B cell (primary cell): ENCODE measurements around the gene USP48. TPM values are rescaled to one million over a fixed set of nuclear protein-coding genes. Genes with fewer than 3 reads are reported as not detected.

Experiments used
- ATAC-seq: fragments of 200-7000 bp; cut with Tn5 transposase; one replicate; pipeline ENCODE4 v1.10.0; 2021; ENCODE audit warnings: low read depth, mild to moderate bottlenecking, moderate number of reproducible peaks, moderate library complexity
- CTCF ChIA-PET: fragments of 350-600 bp; sonication (Branson Sonifier 250); formaldehyde crosslinking; loops from one replicate; lab custom pipeline; 2021; ENCODE audit warnings: antibody characterized with exemption, inconsistent platforms; lab: Charles Lee
- POLR2A ChIA-PET: fragments of 350-600 bp; sonication (Branson Sonifier 250); formaldehyde crosslinking; loops from one replicate; lab custom pipeline; 2021; ENCODE audit warnings: antibody characterized with exemption; lab: Charles Lee
- DNase-seq: peaks from one replicate; pipeline ENCODE4 v3.0.0; 2013
- H2AFZ ChIP-seq: 2 replicates; pipeline ENCODE4 v1.6.1; 2012; ENCODE audit warnings: mild to moderate bottlenecking, low read depth, low read length; ENCODE audit not compliant: insufficient read depth, poor library complexity, severe bottlenecking
- H3K27ac ChIP-seq, 2 donors: 1 replicate in 1 of 2; 2 replicates in 1 of 2; pipeline ENCODE4 v1.5.1; 2012 to 2013; ENCODE audit warnings: low read length in 2 of 2, mild to moderate bottlenecking in 2 of 2, moderate library complexity in 1 of 2
- H3K27me3 ChIP-seq, 4 experiments: fragments of 200-600 bp in 1 of 4; sonication (generic) in 1 of 4; replicated peaks in 1 of 4; 1 replicate in 2 of 4; 2 replicates in 2 of 4; pipeline versions ENCODE4 v1.6.1 to v1.7.0; 2013 to 2016; ENCODE audit warnings: low read length in 3 of 4, mild to moderate bottlenecking in 2 of 4, mixed read lengths in 1 of 4, moderate library complexity in 1 of 4; ENCODE audit not compliant: insufficient read depth in 4 of 4, control insufficient read depth in 3 of 4; ENCODE audit errors: control extremely low read depth in 1 of 4
- H3K36me3 ChIP-seq, 2 experiments: replicated peaks in 1 of 2; 1 replicate in 1 of 2; 2 replicates in 1 of 2; pipeline versions ENCODE4 v1.6.1 to v1.7.1; 2013; ENCODE audit warnings: low read length in 1 of 2; ENCODE audit not compliant: insufficient read depth in 2 of 2, control insufficient read depth in 1 of 2; ENCODE audit errors: control extremely low read depth in 1 of 2, extremely low read depth in 1 of 2
- H3K4me1 ChIP-seq, 2 donors: fragments of 200-600 bp in 1 of 2; sonication (generic) in 1 of 2; 1 replicate in 1 of 2; 2 replicates in 1 of 2; pipeline versions ENCODE4 v1.5.1 to v1.6.1; 2013 to 2017; ENCODE audit warnings: low read length in 2 of 2; ENCODE audit not compliant: control insufficient read depth in 2 of 2, insufficient read depth in 2 of 2
- H3K4me2 ChIP-seq: replicated peaks from 2 replicates; pipeline ENCODE3; 2012; ENCODE audit warnings: mild to moderate bottlenecking, low read depth, low read length; ENCODE audit not compliant: poor library complexity, severe bottlenecking
- H3K4me3 ChIP-seq, 5 experiments: fragments of 200-600 bp in 1 of 5; sonication (generic) in 1 of 5; 1 replicate in 3 of 5; 2 replicates in 2 of 5; pipeline versions ENCODE4 v1.5.1 to v1.7.0; 2011 to 2016; ENCODE audit warnings: low read length in 4 of 5, mild to moderate bottlenecking in 4 of 5, low read depth in 2 of 5, control low read depth in 1 of 5, moderate library complexity in 1 of 5; ENCODE audit not compliant: insufficient read depth in 1 of 5; ENCODE audit errors: control extremely low read depth in 1 of 5, extremely low read depth in 1 of 5
- H3K79me2 ChIP-seq: fragments of 200-600 bp; sonication (generic); one replicate; pipeline ENCODE4 v1.6.0; 2016; ENCODE audit warnings: low read length; ENCODE audit not compliant: control insufficient read depth, insufficient read depth
- H3K9ac ChIP-seq: fragments of 200-600 bp; sonication (generic); 2 replicates; pipeline ENCODE4 v1.6.1; 2017; ENCODE audit warnings: mild to moderate bottlenecking, low read length, moderate library complexity
- H3K9me3 ChIP-seq, 3 donors: one replicate each; pipeline versions ENCODE4 v1.6.1 to v1.7.1; 2013; ENCODE audit warnings: low read length in 2 of 3; ENCODE audit not compliant: control insufficient read depth in 2 of 3, insufficient read depth in 1 of 3; ENCODE audit errors: control extremely low read depth in 1 of 3
- H4K20me1 ChIP-seq: 2 replicates; pipeline ENCODE4 v1.6.0; 2012; ENCODE audit warnings: mild to moderate bottlenecking, low read length; ENCODE audit not compliant: insufficient read depth, control insufficient read depth, poor library complexity, severe bottlenecking
- H3K27ac Mint-ChIP-seq: one replicate; pipeline ENCODE4 v1.8.0; 2021; ENCODE audit warnings: mixed read lengths
- H3K27me3 Mint-ChIP-seq: one replicate; pipeline ENCODE4 v1.8.0; 2021; ENCODE audit warnings: mixed read lengths
- H3K4me1 Mint-ChIP-seq: one replicate; pipeline ENCODE4 v1.8.0; 2021; ENCODE audit warnings: mixed read lengths
- H3K4me3 Mint-ChIP-seq: one replicate; pipeline ENCODE4 v1.8.0; 2021; ENCODE audit warnings: mixed read lengths
- H3K9me3 Mint-ChIP-seq: one replicate; pipeline ENCODE4 v1.8.0; 2022; ENCODE audit warnings: mixed read lengths; ENCODE audit not compliant: insufficient read depth
- EZH2 ChIP-seq: IDR thresholded peaks from 2 replicates; pipeline ENCODE4 v1.6.1; 2012; ENCODE audit warnings: borderline replicate concordance, low read depth, mild to moderate bottlenecking, moderate library complexity, low read length; ENCODE audit not compliant: insufficient read depth, poor library complexity, severe bottlenecking
- WGBS: methylation state at CpG from one replicate; pipeline ENCODE4 v1.1.5; 2013; ENCODE audit warnings: missing lambda C conversion rate; ENCODE audit not compliant: insufficient coverage; 5-methylcytosine and 5-hydroxymethylcytosine counted together
- intact Hi-C: fragments of 100-400 bp; cut with micrococcal nuclease; formaldehyde crosslinking; loops from one replicate; pipeline ENCODE4 v1.10.0; 2022
- polyA plus RNA-seq: library from polyadenylated mRNA; depleted of rRNA; stranded (reverse); fragments of >200 nt; gene quantifications from 2 replicates; pipeline ENCODE4 v1.2.3, GENCODE V29; 2012
- total RNA-seq, 2 donors: library from RNA; stranded (reverse); fragments of 120-200 nt in 1 of 2; gene quantifications; 1 replicate in 1 of 2; 2 replicates in 1 of 2; pipeline versions ENCODE4 v1.2.3 to v1.2.4, GENCODE V29; 2013 to 2022
- TF ChIP-seq, protein P1 (sequence below): fragments of 200-600 bp; IDR thresholded peaks from one replicate; pipeline ENCODE4 v1.8.0; 2022; ENCODE audit warnings: antibody characterized with exemption, mild to moderate bottlenecking

USP48 gene
- total and polyA plus RNA-seq, 2 donors (not counting 1 experiment from before 2014, with no cell fraction given): 21.2 to 135 TPM

DNA sequence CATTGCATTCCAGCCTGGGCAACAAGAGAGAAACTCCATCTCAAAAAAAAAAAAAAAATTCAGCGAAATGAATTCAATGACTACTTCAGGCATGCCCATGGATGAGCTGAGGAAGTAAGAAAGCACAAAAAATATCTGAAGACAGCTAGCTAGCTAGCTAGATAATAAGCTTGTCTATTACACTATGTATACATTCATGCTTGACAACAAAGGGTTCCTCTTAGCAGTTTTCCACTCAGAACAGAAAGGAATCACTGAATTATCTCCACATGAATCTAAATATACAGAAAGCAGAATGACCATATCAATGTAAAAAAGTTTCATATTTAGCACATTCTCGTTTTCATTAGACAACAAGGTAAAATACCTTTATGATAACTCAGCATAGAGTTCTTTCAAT, 32.1 kb downstream of the USP48 start:
- POLR2A ChIA-PET: no interaction called here
- no CpG with 5 or more reads among the region's 2 CpGs for WGBS

GRCh38 chr1:21749859-21750468, 33.0 kb downstream of the USP48 start:
- H3K9me3 Mint-ChIP-seq: no peaks in the 10 kb centered on the region
- ATAC-seq: no peak
- POLR2A ChIA-PET: no interaction called here
- no peaks in the 10 kb centered on the region for H3K4me1 Mint-ChIP-seq
- no peak overlapping the region for H3K4me3 ChIP-seq
- 85% methylated on average over 8 of the region's 9 CpGs for WGBS
- no peak overlapping the region for H3K4me2 ChIP-seq
- no peak overlapping the region for H3K27ac Mint-ChIP-seq
- CTCF ChIA-PET: no interaction called here
- TF ChIP-seq, protein P1, sequence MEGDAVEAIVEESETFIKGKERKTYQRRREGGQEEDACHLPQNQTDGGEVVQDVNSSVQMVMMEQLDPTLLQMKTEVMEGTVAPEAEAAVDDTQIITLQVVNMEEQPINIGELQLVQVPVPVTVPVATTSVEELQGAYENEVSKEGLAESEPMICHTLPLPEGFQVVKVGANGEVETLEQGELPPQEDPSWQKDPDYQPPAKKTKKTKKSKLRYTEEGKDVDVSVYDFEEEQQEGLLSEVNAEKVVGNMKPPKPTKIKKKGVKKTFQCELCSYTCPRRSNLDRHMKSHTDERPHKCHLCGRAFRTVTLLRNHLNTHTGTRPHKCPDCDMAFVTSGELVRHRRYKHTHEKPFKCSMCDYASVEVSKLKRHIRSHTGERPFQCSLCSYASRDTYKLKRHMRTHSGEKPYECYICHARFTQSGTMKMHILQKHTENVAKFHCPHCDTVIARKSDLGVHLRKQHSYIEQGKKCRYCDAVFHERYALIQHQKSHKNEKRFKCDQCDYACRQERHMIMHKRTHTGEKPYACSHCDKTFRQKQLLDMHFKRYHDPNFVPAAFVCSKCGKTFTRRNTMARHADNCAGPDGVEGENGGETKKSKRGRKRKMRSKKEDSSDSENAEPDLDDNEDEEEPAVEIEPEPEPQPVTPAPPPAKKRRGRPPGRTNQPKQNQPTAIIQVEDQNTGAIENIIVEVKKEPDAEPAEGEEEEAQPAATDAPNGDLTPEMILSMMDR: no peak
- TF ChIP-seq EZH2: no peak
- no peaks in the 10 kb centered on the region for H3K9me3 ChIP-seq
- no peaks in the 10 kb centered on the region for H3K27me3 ChIP-seq
- H3K79me2 ChIP-seq: peaks cover 30% of the 10 kb centered on the region
- H3K27me3 Mint-ChIP-seq: no peaks in the 10 kb centered on the region
- no peak overlapping the region for H3K4me3 Mint-ChIP-seq
- intact Hi-C loops: no loop called here
- H4K20me1 ChIP-seq: peaks cover 13% of the 10 kb centered on the region
- no peak overlapping the region for H3K9ac ChIP-seq
- peaks cover 9 to 72% of the 10 kb centered on the region in 2 experiments for H3K36me3 ChIP-seq
- H3K27ac ChIP-seq: no peak overlapping the region
- H3K4me1 ChIP-seq: no peaks in the 10 kb centered on the region
- no peak for DNase-seq
- no peak overlapping the region for H2AFZ ChIP-seq

More for the DNA sequence above, 32.1 kb downstream of the USP48 start:
- TF ChIP-seq, protein P1: no peak
- TF ChIP-seq EZH2: no peak
- DNase-seq (no peak), ATAC-seq (no peak)
- H3K9ac ChIP-seq: no peak overlapping the region
- peaks cover 13% of the 10 kb centered on the region for H4K20me1 ChIP-seq
- H3K36me3 ChIP-seq: peaks cover 8 to 75% of the 10 kb centered on the region in 2 experiments
- no peaks in the 10 kb centered on the region for H3K4me1 ChIP-seq
- H3K27ac ChIP-seq: no peak overlapping the region
- H3K79me2 ChIP-seq: peaks cover 38% of the 10 kb centered on the region
- H3K4me2 ChIP-seq: no peak overlapping the region
- no peaks in the 10 kb centered on the region for H3K27me3 ChIP-seq
- CTCF ChIA-PET: interaction anchor here (1.5 kb wide), 1 partner anchor 31 kb away, joined by 3 read pairs; no protein-coding TSS in a partner anchor
- no peaks in the 10 kb centered on the region for H3K9me3 Mint-ChIP-seq
- intact Hi-C loops: no loop called here
- no peak overlapping the region for H2AFZ ChIP-seq
- H3K27me3 Mint-ChIP-seq: no peaks in the 10 kb centered on the region
- no peak overlapping the region for H3K4me3 Mint-ChIP-seq
- no peak overlapping the region for H3K27ac Mint-ChIP-seq
- H3K4me3 ChIP-seq: no peak overlapping the region
- no peaks in the 10 kb centered on the region for H3K9me3 ChIP-seq
- H3K4me1 Mint-ChIP-seq: no peaks in the 10 kb centered on the region
